ENCODE measurements around the gene CD6. TPM values are rescaled to one million over a fixed set of nuclear protein-coding genes. Genes with fewer than 3 reads are reported as not detected.

The CD6 gene
- total RNA-seq, 1 experiment from 2014 or later: 1.4 TPM

- no peak for TF ChIP-seq ZBTB33 (IDR thresholded peaks at IDR 0.05; ENCODE audit: extremely low read depth, insufficient replicate concordance, low read length)
- TF ChIP-seq EZH2phosphoT487 (IDR thresholded peaks at IDR 0.05; ENCODE audit: borderline replicate concordance): no peak
- TF ChIP-seq EGR1 (IDR thresholded peaks at IDR 0.05; ENCODE audit: low read depth): no peak
- TF ChIP-seq SRF (IDR thresholded peaks at IDR 0.05; ENCODE audit: low read depth): no peak
- no peak for TF ChIP-seq EZH2 (IDR thresholded peaks at IDR 0.05)
- TF ChIP-seq SP1 (IDR thresholded peaks at IDR 0.05; ENCODE audit: low read depth): no peak
- TF ChIP-seq POLR2AphosphoS5 (IDR thresholded peaks at IDR 0.05; ENCODE audit: low read depth, low read length): no peak
- TF ChIP-seq POLR2A (IDR thresholded peaks at IDR 0.05; ENCODE audit: borderline replicate concordance, extremely low read depth, insufficient read depth, insufficient read length): no peak
- no peak for TF ChIP-seq CBX3 (IDR thresholded peaks at IDR 0.05; ENCODE audit: low read depth)
Observed at GRCh38 chr11:60931917-60932316, 39.6 kb upstream of the CD6 start (continued).

DNA sequence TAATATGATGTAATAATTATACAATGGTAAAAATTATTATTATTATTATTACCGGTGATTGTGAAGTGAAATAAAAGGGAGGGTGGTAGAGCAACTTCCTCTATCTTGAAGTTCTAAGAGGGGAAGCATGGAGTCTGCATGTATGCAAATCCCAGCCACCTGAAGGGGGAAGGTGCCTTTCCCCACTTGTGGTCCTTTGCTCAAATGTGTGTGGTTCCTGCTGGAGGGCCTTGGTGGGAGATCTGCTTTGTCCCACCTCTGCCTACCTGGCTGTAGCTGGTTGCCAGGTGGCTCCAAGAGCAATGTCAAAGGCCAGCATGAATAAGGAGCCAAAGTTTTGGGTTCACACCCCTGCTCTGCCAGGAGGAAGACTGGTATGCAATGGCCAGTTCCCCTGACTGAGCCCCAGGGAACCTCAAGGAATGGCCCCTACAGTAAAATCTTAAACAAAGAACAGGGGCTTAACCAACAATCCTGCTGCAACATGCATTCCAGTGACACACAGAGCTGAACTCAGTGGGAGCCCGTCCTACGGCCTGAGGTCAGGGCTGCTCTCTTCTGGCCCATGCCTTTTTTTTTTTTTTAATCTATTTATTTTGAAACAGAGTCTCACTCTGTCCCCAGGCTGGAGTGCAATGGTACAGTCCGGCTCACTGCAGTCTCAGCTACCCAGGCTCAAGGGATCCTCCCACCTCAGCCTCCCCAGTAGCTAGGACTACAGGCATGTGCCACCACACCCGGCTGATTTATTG lies 38.7 kb upstream of the CD6 start:
- intact Hi-C loops (cut with micrococcal nuclease): no loop called here
- Histone ChIP-seq H3K4me3 (replicated peaks in 1 of 2; ENCODE audit: low read depth in 1 of 2, low read length in 2 of 2) (no peak overlapping the region), H3K9me2 (ENCODE audit: insufficient read depth) (no peaks in the 10 kb centered on the region), H3K36me3 (ENCODE audit: control insufficient read depth in 1 of 2, insufficient read depth in 2 of 2, low read length in 2 of 2) (peaks cover 8 to 18% of the 10 kb centered on the region in 2 experiments; a peak in 3 of 4 replicates), H3K79me2 (ENCODE audit: insufficient read depth, low read length) (no peaks in the 10 kb centered on the region), H3K4me1 (ENCODE audit: control insufficient read depth in 1 of 2, insufficient read depth in 2 of 2, low read length in 2 of 2) (no peaks in the 10 kb centered on the region), H4K20me1 (ENCODE audit: insufficient read depth) (no peaks in the 10 kb centered on the region), H3K4me2 (ENCODE audit: low read length) (no peak overlapping the region), H2AFZ (ENCODE audit: low read depth, low read length, poor library complexity, severe bottlenecking) (no peak overlapping the region), H3K27ac (ENCODE audit: low read depth, low read length) (no peak overlapping the region), H3K27me3 (ENCODE audit: insufficient read depth, low read length) (no peaks in the 10 kb centered on the region), H3K9me3 (ENCODE audit: control insufficient read depth in 1 of 2, insufficient read depth in 1 of 2, low read depth in 1 of 2, low read length in 2 of 2) (no peaks in the 10 kb centered on the region), H3K9ac (ENCODE audit: low read length) (no peak overlapping the region)
- BruUV-seq (replicated peaks): no TSS peak
- RAD21 ChIA-PET (ENCODE audit: low non-redundant PET in 1 of 2, low total read pairs in 2 of 2, uncharacterized antibody in 2 of 2, unreplicated experiment in 2 of 2): no interaction called here
- ATAC-seq (no peak), DNase-seq (ENCODE audit: low read depth, low spot score) (no peak)
- POLR2A ChIA-PET: no interaction called here
- TF ChIP-seq EZH2phosphoT487 (IDR thresholded peaks at IDR 0.05; ENCODE audit: borderline replicate concordance) (no peak), RAD21 (IDR thresholded peaks at IDR 0.05; ENCODE audit: low read depth) (no peak), POLR2AphosphoS5 (IDR thresholded peaks at IDR 0.05; ENCODE audit: low read depth, low read length) (no peak)
- CTCF ChIA-PET: no interaction called here

All from HCT116 (cell line).